ENCODE data around the gene DENND4B.
A peak's percentile ranks its signal among the peaks of the same experiment; 100 is the strongest.
"Not testable (repeated sequence)": the region's sequence is repeated elsewhere in the genome, so short reads cannot be mapped to it uniquely, and the experiment has no call there.

The DENND4B gene

GRCh38 chr1:153946622-153947241 lies at the start of gene DENND4B:
TSS of gene DENND4B (minus strand) at chr1:153946718. CDS start at chr1:153944374, 2,344 bp downstream.
- DNase-seq, result peak; percentile 78

DNA sequence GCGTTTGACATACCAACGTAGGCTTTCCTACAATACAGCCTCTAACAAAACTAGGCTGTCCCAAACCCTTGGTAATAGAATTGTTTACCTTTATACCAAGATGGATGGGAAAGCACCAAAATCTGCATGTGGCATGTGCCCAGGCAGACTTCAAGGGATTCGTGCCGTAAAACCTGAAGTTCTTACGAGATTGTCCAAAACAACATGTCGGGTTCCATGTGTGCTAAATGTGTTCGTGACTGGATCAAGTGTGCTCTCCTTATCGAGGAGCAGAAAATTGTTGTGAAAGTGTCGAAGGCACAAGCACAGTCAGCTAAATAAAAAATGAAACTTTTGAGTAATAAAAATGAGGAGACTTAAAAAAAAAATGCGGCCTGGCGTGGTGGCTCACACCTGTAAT lies 49.1 kb upstream of the DENND4B start:
- DNase-seq, result no peak

DNA sequence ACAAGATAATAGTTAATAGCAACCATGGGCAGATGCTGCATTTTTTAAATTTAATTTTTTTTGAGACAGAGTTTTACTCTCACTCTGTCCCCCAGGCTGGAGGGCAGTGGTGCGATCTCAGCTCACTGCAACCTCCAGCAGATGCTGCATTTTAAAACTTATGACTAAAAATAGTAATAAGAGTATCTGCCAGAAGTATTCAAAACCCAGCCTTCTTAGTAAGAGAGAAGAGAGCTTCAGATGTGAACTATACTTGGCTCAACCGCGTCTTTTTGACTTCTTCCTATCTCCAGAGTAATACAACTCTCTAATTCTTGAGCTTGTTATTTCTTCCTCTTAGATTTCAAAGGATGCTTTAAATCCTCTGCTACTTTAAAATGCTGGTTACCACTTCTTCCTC lies 48.7 kb upstream of the DENND4B start:
- no peak for DNase-seq

- DNase-seq, result no peak
These were observed 45.3 kb upstream of the DENND4B start for GRCh38 chr1:153991806-153992205.

GRCh38 chr1:153991151-153991630 lies 44.7 kb upstream of the DENND4B start:
- DNase-seq, result no peak

- peak; percentile 86 for DNase-seq
These were observed 44.1 kb upstream of the DENND4B start, which contains the start of gene RPS27 for GRCh38 chr1:153990468-153991150. TSS of gene RPS27 (plus strand) at chr1:153990762. CDS start at chr1:153990797, 35 bp downstream.

DNA sequence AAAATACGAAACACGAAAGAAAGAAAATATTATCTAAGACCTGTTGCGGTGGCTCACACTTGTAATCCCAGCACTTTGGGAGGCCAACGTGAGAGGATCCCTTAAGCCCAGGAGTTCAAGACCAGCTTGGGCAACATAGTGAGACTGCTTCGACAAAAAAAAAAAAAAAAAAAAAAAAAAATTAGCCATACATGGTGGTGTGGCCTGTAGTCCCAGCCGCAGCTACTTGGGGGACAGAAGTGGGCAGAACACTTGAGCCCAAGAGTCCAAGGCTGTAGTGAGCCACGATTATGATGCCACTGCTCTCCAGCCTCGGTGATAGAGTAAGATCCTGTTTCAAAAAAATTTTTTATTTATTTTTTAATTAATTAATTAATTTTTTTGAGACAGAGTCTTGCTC lies 41.1 kb upstream of the DENND4B start:
- no peak for DNase-seq

DNA sequence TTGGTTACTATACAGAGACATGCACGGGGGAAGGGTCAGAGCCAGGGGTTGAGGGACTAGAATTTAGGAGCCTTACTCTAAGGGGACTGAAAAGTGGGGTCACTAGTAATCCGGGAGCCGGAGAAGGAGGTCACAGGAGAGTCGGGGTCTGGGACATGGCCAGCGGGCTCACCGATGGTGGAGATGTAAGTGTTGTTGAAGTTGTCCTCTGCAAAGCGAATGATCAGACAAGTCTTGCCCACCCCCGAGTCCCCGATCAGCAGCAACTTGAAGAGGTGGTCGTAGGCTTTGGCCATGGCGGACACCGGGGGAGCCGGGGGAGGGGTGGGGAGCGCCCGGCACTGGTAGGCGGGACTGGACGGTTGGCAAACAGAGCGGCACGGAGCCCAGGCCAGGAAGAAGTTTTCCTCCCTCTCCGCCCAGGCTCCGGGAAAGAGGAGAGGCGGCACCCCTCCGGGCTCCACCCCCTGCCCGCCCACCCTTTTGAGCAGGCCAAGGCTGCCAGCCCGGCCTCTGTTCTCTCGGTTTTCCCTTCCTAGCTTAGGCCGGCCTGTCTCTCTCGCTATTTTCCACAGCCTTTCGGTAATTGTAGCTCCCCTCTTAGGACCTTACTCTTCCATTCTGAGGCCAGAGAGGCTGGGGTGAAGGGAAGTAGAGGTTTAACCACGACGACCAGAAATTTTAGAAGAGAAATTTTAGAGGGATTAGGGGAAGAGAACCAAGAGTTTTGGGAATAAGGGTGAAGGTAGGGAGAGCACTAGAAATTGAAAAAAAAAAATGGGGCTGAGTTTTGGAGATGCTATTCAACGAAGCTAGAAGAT lies 39.6 kb upstream of the DENND4B start, which contains the start of gene RAB13:
Gene RAB13 (minus strand): TSS at position 399 of the 821 bp plus-strand sequence. CDS start 103 bp downstream, at position 296.
- DNase-seq, result no peak

DNA sequence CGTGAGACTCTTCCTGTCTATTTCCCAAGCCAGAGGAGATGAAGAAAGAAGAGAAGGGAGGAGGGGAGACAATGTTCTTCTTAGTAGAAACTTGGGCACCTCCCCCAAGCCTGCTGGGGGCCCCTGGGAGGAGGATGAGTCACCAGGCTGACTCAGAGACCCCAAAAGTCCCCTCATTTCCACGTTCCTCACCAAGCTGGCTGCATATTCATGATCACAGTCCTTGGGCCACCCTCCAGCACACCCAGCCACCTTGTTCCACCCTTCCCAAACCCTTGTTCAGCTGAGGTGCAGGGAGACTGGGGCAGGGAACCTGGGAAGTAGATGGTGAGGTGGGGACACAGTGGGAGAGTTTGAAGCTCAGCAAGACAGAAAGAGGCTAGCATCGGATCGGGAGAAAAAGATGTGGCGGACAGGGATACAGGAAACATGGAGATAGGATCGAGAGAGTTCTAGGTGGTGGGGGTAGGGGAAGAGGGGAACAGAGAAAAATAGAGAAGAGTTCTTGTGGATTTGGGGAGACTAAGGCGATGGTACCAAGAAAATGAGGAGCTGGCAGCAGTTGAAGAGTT lies 38.9 kb upstream of the DENND4B start:
- DNase-seq, result peak; percentile 38

GRCh38 chr1:153984123-153984894 lies 37.8 kb upstream of the DENND4B start:
- DNase-seq, result no peak

GRCh38 chr1:153981735-153982134 lies 35.2 kb upstream of the DENND4B start:
- DNase-seq, result not testable (repeated sequence)

DNA sequence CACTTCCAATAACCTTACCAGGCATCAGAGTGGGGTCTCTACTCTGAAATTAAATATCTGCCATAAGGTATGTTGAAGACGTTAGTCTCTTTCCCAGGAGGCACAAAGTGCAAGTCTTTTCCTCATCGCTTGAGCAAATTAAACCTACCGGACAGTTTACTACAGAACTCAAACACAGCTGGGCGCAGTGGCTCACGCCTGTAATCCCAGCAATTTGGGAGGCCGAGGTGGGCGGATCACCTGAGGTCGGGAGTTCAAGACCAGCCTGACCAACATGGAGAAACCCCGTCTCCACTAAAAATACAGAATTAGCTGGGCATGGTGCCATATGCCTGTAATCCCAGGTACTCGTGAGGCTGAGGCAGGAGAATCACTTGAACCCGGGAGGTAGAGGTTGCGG lies 32.6 kb upstream of the DENND4B start:
- DNase-seq, result not testable (repeated sequence)

DNA sequence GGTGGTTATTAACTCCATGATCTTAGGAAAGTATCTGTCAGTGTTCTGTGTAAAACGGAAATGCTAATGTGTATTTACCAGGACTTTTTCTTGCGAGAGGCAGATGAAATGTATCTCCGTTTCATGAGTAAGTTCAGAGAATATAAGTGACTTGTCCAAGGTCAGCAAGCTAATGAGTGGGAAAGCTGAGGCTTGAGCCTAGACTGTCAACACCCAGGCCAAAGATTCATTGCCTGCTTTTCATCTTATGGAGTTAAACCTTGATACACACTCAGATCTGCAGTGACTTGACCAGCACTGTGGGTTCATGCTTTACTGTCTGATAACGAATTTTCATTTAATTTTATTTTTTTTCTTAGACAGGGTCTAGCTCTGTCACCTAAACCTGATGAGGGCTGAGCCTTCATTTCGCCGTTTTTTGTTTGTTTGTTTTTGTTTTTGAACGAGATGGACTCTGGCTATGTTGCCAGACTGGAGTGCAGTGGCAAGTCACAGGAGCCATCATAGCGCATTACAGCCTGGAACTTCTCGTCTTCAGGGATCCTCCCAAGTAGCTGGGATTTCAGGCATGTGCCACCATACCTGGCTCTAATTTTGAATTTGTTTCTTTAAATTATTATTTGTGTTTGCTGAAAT lies 31.9 kb upstream of the DENND4B start:
- no peak for DNase-seq

DNA sequence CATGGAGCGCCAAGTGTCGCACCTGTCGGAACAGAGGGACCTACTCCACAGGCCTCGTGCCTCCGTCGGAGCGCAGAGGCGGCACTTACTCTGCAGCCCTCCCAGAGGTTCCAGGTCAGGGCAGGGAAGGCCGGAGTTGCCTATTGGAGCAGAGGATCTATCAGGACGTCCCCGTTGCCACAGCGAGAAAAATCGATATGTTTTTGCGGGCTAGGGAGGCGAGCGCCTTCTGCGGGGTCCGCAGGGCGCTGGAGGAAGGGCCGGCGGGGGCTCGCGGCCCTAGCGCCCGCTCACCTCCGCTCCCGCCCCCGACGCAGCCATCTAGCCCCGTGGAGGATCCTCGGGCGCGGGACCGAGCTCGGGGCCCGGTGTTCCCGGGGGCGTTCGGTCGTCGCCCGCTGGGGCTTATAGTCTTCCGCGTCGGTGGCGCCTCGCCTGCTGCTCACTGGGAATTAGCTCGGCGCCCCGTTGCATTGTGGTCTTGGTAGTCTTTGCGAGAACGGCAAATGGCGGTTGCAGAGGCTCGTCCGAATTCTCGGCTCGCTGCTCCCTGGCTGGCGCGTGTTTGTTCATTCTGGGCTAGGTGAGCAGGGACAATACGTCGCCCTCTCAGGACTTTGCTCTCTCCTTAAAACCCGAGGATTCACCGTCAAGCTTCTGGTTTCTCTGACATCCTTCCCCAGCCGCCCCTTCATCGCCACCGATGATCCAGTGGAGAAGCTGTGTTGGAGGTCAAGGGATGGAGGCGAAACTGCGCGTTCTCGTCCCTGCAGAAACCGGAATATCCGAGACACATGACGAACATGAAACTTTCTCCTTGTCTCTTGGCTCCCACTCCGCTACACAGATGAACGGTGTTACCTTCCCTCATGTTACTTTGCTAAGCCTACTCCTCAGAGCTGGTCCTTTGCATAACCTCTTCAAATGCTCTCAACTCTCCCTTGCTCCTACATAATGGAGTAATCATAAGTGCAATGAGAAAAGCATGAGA lies 31.0 kb upstream of the DENND4B start, which contains the start of gene JTB:
Gene JTB (minus strand): TSS at position 425 of the 991 bp plus-strand sequence. CDS start 422 bp downstream, at position 3.
- DNase-seq, result peak; percentile 81

- DNase-seq, result no peak
These were observed 30.3 kb upstream of the DENND4B start for GRCh38 chr1:153976819-153977249.

DNA sequence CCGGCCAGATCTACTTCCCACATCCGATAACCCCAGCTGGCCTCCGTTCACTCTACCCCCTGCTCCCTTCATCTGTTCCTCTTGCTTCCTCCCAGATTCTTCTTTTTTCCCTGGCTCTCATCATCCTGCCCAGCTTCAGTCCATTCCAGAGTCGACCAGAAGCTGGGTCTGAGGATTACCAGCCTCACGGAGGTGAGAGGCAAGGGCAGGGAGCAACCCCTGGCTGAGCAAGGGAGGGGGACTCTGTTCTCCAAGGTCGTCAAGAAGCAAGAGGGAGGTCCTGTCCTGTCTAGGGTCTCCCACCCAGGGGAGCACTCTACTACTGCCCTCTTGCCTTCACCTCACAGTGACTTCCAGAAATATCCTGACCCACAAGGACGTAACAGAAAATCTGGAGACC lies 27.0 kb upstream of the DENND4B start:
- DNase-seq, result no peak

GRCh38 chr1:153973071-153973470 lies 26.6 kb upstream of the DENND4B start:
- DNase-seq, result no peak

- no peak for DNase-seq
These were observed 23.8 kb upstream of the DENND4B start for GRCh38 chr1:153970346-153970745.

GRCh38 chr1:153968972-153969371 lies 22.5 kb upstream of the DENND4B start:
- no peak for DNase-seq

DNA sequence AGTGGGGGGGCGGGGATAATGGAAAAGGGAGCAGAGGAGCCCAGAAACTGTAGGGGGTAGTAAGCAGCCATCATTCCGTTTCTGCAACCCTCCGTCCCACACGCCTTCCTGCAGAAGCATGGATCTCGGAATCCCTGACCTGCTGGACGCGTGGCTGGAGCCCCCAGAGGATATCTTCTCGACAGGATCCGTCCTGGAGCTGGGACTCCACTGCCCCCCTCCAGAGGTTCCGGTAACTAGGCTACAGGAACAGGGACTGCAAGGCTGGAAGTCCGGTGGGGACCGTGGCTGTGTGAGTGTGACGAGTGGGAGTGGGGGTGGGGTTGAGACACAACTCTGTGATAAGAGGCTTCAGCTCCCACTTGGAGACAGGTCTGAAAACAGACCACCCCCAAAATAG lies 21.9 kb upstream of the DENND4B start:
- no peak for DNase-seq

Measured in activated T-cell treated with anti-CD3 and anti-CD28 coated beads, Interleukin-2, amount 50 U/mL, for 1 hour (primary cell).